Stimulated activated naive CD8-positive, alpha-beta T cell treated with anti-CD3 and anti-CD28 coated beads, Interleukin-15, Interleukin-2, amounts not matched to agents 100 ng/mL and 50 ng/mL, for 24 hours (primary cell): ENCODE results near the gene PIK3R6.
"Not testable (repeated sequence)": the region's sequence is repeated elsewhere in the genome, so short reads cannot be mapped to it uniquely, and the experiment has no call there.

Experiments used
- H3K27ac Mint-ChIP-seq: one replicate; pipeline ENCODE4 v1.8.0; 2021; ENCODE audit warnings: mild to moderate bottlenecking, mixed read lengths
- H3K27me3 Mint-ChIP-seq: one replicate; pipeline ENCODE4 v1.8.0; 2021; ENCODE audit warnings: mixed read lengths
- H3K36me3 Mint-ChIP-seq: one replicate; pipeline ENCODE4 v1.8.0; 2021; ENCODE audit warnings: low read depth, mixed read lengths
- H3K4me1 Mint-ChIP-seq: one replicate; pipeline ENCODE4 v1.8.0; 2021; ENCODE audit warnings: low read depth, mixed read lengths
- H3K4me3 Mint-ChIP-seq: one replicate; pipeline ENCODE4 v1.8.0; 2021; ENCODE audit warnings: mild to moderate bottlenecking, mixed read lengths
- H3K9me3 Mint-ChIP-seq: one replicate; pipeline ENCODE4 v1.8.0; 2021; ENCODE audit warnings: mixed read lengths

Gene PIK3R6

GRCh38 chr17:8885967-8886684, 18.7 kb upstream of the PIK3R6 start:
- Mint-ChIP-seq H3K4me3 (no peak overlapping the region), H3K9me3 (no peaks in the 10 kb centered on the region), H3K36me3 (peaks cover 40% of the 10 kb centered on the region), H3K27ac (peak overlapping the region; percentile 58), H3K4me1 (no peaks in the 10 kb centered on the region), H3K27me3 (no peaks in the 10 kb centered on the region)

- not testable (repeated sequence) for H3K4me3 Mint-ChIP-seq, H3K27me3 Mint-ChIP-seq, H3K9me3 Mint-ChIP-seq, H3K4me1 Mint-ChIP-seq, H3K27ac Mint-ChIP-seq
- peaks cover 45% of the 10 kb centered on the region for H3K36me3 Mint-ChIP-seq
Observed at GRCh38 chr17:8885163-8885966, 17.9 kb upstream of the PIK3R6 start.

DNA sequence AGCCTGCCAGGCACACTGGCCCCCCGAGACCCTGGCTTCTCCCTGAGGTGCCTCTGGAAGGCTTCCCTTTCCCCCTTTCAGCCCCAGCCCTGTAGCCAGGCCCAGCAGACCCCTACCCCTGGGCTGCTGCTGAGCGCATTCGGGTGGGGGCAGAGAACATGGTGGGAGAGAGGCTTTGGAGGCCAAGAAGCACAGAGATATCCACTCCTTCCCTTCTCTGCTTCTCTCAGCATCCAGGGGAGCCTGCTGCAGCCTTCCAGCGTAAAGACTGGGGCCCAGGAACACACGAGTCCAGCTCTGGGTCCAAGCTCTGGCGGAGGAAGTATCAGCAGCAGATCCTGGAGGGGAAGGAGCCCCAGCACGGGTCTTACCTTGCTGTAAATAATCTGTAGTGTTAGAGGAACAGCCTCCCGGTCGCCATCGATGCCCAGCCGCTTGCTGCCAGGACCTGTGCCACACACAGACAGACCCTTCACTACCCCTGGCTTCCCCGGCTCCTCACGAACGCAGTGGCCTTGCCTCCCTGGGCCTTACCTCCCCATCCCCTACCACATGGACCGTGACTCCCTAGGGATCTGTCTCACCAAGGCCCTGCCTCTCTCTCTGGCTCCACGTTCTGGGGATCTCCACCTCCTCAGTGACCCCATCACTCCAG, 17.0 kb upstream of the PIK3R6 start:
- Mint-ChIP-seq H3K36me3 (peaks cover 53% of the 10 kb centered on the region), H3K27me3 (no peaks in the 10 kb centered on the region), H3K4me3 (no peak overlapping the region), H3K27ac (no peak overlapping the region), H3K9me3 (no peaks in the 10 kb centered on the region), H3K4me1 (no peaks in the 10 kb centered on the region)

DNA sequence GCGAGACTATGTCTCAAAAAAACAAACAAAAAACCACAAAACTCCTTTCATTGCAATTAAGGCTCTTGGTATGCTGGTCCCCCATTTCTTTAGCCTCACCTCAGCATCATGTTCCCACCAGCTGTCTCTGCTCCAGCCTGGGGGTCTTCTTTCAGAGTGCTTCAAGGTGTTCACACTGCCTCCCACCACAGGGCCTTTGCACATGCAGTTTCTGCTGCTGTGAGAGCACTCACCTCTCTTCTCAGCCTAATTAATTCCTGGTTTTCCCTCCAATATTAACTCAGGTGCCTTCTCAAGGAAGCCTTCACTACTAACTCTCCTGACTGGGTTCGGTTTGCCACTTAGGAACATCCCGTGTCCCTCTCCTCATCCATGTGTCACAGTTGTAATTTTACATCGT, 15.9 kb upstream of the PIK3R6 start:
- Mint-ChIP-seq H3K9me3 (no peaks in the 10 kb centered on the region), H3K4me3 (no peak overlapping the region), H3K27me3 (no peaks in the 10 kb centered on the region), H3K4me1 (no peaks in the 10 kb centered on the region), H3K36me3 (peaks cover 58% of the 10 kb centered on the region), H3K27ac (no peak overlapping the region)

DNA sequence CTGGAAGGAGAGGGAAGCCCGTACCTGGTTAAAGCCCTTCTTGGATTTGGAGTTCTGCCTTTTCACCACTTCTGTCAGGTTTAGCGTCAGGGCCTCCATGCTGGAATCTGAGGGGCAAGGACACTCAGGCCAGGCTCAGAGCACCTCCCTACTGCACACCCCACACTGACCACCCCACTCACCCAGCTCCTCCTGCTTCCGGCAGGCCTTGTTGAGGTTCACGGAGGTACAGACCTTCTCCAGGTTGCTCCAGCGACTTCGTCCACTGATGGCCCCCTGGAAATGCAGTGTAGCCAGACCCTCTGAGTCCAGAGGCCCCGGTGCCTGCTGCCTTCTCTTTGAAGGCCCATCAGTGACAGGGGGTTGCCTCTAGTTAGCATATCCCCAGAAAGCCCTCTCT, 14.1 kb upstream of the PIK3R6 start:
- peaks cover 67% of the 10 kb centered on the region for H3K36me3 Mint-ChIP-seq
- no peaks in the 10 kb centered on the region for H3K27me3 Mint-ChIP-seq
- H3K9me3 Mint-ChIP-seq = no peaks in the 10 kb centered on the region
- no peaks in the 10 kb centered on the region for H3K4me1 Mint-ChIP-seq
- H3K27ac Mint-ChIP-seq = no peak overlapping the region
- no peak overlapping the region for H3K4me3 Mint-ChIP-seq

DNA sequence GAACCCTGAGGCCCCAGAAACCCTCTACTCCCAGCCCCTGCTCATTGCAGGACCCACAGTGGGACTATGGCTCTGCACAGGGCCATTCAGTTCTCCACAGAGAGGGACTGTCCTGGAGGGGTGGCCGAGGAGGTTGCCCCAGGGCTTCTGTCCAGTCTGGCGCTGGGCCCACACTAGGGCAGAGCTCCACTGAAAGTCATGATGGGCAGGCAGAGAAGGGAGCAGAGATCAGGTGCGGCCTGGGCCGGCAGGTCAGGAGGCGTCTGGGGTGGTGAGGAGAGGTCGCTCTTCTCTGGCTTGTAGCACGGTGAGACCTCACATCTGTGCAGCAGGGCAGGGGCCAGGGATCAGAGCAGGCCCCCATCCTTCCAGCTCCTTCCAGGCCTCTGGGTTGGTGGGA, 13.0 kb upstream of the PIK3R6 start:
- Mint-ChIP-seq H3K9me3 (no peaks in the 10 kb centered on the region), H3K4me1 (no peaks in the 10 kb centered on the region), H3K27ac (peak overlapping the region; percentile 31), H3K4me3 (no peak overlapping the region), H3K27me3 (no peaks in the 10 kb centered on the region), H3K36me3 (peaks cover 60% of the 10 kb centered on the region)

DNA sequence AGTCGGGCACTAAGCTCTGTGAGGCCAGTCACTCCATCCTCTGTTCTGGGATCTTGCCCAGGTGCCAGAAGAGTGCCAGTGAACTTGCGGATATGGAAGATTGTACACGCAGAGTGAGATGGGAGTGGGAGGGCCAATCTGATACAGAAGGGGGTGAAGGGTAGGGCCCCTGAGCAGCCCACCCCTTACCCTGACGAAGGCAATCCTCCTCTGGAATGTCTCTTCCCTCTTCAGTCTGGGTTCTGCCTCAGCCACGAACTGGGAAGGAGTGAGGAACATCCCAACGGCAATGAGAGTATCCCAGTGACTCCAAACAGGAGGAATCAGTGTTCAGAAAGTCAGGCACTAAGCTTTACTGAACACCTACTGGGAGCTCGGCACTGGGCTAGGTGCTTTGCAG, 11.9 kb upstream of the PIK3R6 start:
- peaks cover 60% of the 10 kb centered on the region for H3K36me3 Mint-ChIP-seq
- H3K4me1 Mint-ChIP-seq = peaks cover 6% of the 10 kb centered on the region
- H3K9me3 Mint-ChIP-seq = no peaks in the 10 kb centered on the region
- H3K4me3 Mint-ChIP-seq = no peak overlapping the region
- no peak overlapping the region for H3K27ac Mint-ChIP-seq
- no peaks in the 10 kb centered on the region for H3K27me3 Mint-ChIP-seq

- Mint-ChIP-seq H3K27me3 (no peaks in the 10 kb centered on the region), H3K27ac (no peak overlapping the region), H3K4me3 (no peak overlapping the region), H3K36me3 (peaks cover 49% of the 10 kb centered on the region), H3K4me1 (peaks cover 19% of the 10 kb centered on the region), H3K9me3 (no peaks in the 10 kb centered on the region)
Observed at GRCh38 chr17:8877984-8878383, 10.5 kb upstream of the PIK3R6 start.

DNA sequence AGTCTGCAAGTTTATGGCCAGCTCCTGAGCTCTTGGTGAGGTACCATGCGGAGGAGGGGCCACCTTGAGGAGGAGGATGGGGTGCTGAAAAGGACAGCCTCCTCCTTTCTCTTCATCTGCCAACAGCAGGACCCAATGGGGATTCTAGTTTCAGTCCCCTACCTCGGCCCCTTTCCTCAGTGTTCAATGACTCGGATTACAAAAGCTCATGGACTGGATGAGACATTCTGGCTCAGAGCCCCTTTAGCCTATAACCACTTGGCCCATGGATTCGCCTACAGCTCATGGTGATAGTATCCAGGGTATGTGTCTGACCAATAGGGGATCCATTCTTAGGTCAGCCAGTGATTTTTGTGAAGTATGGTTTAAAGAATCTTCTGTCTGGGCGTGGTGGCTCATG, 8.5 kb upstream of the PIK3R6 start:
- peaks cover 31% of the 10 kb centered on the region for H3K36me3 Mint-ChIP-seq
- H3K27me3 Mint-ChIP-seq = no peaks in the 10 kb centered on the region
- no peak overlapping the region for H3K4me3 Mint-ChIP-seq
- no peaks in the 10 kb centered on the region for H3K9me3 Mint-ChIP-seq
- peaks cover 19% of the 10 kb centered on the region for H3K4me1 Mint-ChIP-seq
- H3K27ac Mint-ChIP-seq = no peak overlapping the region

GRCh38 chr17:8875436-8875835, 8.0 kb upstream of the PIK3R6 start:
- Mint-ChIP-seq H3K4me1 (peaks cover 19% of the 10 kb centered on the region), H3K36me3 (peaks cover 29% of the 10 kb centered on the region), H3K9me3 (no peaks in the 10 kb centered on the region), H3K27ac (no peak overlapping the region), H3K4me3 (no peak overlapping the region), H3K27me3 (no peaks in the 10 kb centered on the region)

GRCh38 chr17:8873801-8874715, 6.6 kb upstream of the PIK3R6 start:
- H3K36me3 Mint-ChIP-seq = peaks cover 17% of the 10 kb centered on the region
- H3K9me3 Mint-ChIP-seq = no peaks in the 10 kb centered on the region
- no peak overlapping the region for H3K27ac Mint-ChIP-seq
- no peak overlapping the region for H3K4me3 Mint-ChIP-seq
- H3K4me1 Mint-ChIP-seq = peaks cover 19% of the 10 kb centered on the region
- H3K27me3 Mint-ChIP-seq = no peaks in the 10 kb centered on the region

DNA sequence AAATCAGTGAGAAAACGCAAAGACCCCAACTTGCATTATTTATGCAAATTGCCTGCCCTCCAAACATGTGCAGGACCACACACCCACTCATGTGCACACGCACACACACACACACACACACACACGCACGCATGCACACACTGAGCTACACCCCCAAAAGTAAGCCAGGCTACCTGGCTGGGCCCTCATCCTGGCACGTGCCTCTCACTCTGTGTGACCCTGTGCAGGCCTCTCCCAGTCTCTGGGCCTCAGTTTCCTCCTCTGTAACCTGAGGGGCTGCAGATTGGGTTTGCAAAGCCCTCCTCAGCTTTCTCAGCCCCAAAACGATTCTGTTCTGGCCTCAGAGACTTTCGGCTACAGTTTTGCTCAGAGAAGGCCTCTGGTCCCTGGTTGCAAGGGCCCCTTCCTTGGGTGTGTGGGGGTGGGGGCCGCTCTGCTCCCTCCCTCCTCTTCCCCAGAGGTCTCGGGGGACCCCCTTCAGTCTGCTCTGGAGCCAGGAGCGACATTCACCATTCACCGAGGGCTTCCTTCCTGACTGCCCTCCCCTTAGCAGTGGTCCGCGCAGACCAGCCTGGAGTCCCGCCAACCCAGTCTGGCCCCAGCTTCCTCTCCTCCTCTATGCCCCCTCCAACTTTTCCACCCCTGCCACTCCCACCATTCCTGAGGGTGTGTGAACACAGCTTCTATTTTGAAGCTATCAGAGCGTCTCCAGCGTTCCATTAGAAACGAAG, 5.4 kb upstream of the PIK3R6 start:
- Mint-ChIP-seq H3K4me3 (no peak overlapping the region), H3K27me3 (no peaks in the 10 kb centered on the region)

GRCh38 chr17:8872036-8872704, 4.7 kb upstream of the PIK3R6 start:
- H3K27me3 Mint-ChIP-seq = no peaks in the 10 kb centered on the region
- H3K27ac Mint-ChIP-seq = no peak overlapping the region
- no peak overlapping the region for H3K4me3 Mint-ChIP-seq
- peaks cover 4% of the 10 kb centered on the region for H3K36me3 Mint-ChIP-seq
- no peaks in the 10 kb centered on the region for H3K9me3 Mint-ChIP-seq
- H3K4me1 Mint-ChIP-seq = peaks cover 38% of the 10 kb centered on the region

More for the DNA sequence above, 5.4 kb upstream of the PIK3R6 start:
- Mint-ChIP-seq H3K27ac (no peak overlapping the region), H3K36me3 (peaks cover 10% of the 10 kb centered on the region), H3K4me1 (peaks cover 31% of the 10 kb centered on the region), H3K9me3 (no peaks in the 10 kb centered on the region)
